AG04449 (cell line): Measurements from ENCODE around the gene ERC2.

Experiments
- CTCF ChIA-PET: fragments of 350-600 bp; formaldehyde crosslinking; extraction: SDS; loops from one replicate; lab custom pipeline; 2021; ENCODE audit warnings: antibody characterized with exemption; lab: Yijun Ruan, JAX
- POLR2A ChIA-PET: fragments of 400-600, 350-600 bp; formaldehyde crosslinking; extraction: SDS; loops from one replicate; lab custom pipeline; 2020; ENCODE audit warnings: antibody characterized with exemption, inconsistent platforms; lab: Yijun Ruan, JAX
- DNase-seq: peaks from one replicate; pipeline ENCODE4 v3.0.0-alpha.2; 2010; ENCODE audit warnings: low read depth, low spot score
- H3K4me3 ChIP-seq: 2 replicates; pipeline ENCODE4 v1.5.1; 2011; ENCODE audit warnings: low read depth, mild to moderate bottlenecking, control low read depth, low read length
- CTCF ChIP-seq: IDR thresholded peaks from one replicate; pipeline ENCODE4 v1.5.1; 2011; ENCODE audit warnings: mild to moderate bottlenecking, moderate library complexity, low read length, control low read depth, inconsistent platforms; ENCODE audit not compliant: insufficient read depth; ENCODE audit errors: missing control alignments

ERC2 gene

GRCh38 chr3:56291244-56291680, 177.0 kb downstream of the ERC2 start:
- TF ChIP-seq CTCF, result no peak
- POLR2A ChIA-PET, result no interaction called here
- CTCF ChIA-PET, result no interaction called here
- no peak for DNase-seq
- H3K4me3 ChIP-seq, result no peak overlapping the region

GRCh38 chr3:56290374-56290773, 177.9 kb downstream of the ERC2 start:
- ChIA-PET POLR2A (no interaction called here), CTCF (no interaction called here)
- no peak overlapping the region for H3K4me3 ChIP-seq
- TF ChIP-seq CTCF, result no peak
- DNase-seq, result no peak

- POLR2A ChIA-PET, result no interaction called here
- no peak overlapping the region for H3K4me3 ChIP-seq
- CTCF ChIA-PET, result no interaction called here
- DNase-seq, result no peak
- TF ChIP-seq CTCF, result no peak
Measured at GRCh38 chr3:56288258-56288657, 180.0 kb downstream of the ERC2 start.

- no peak for DNase-seq
- CTCF ChIA-PET, result no interaction called here
- POLR2A ChIA-PET, result no interaction called here
- no peak for TF ChIP-seq CTCF
- H3K4me3 ChIP-seq, result no peak overlapping the region
Measured at GRCh38 chr3:56282341-56282740, 185.9 kb downstream of the ERC2 start.

- no peak for DNase-seq
- CTCF ChIA-PET, result interaction anchor here (1.0 kb wide), 1 partner anchor 22 kb away, joined by 4 read pairs; no protein-coding TSS in a partner anchor
- TF ChIP-seq CTCF, result no peak
- POLR2A ChIA-PET, result no interaction called here
- no peak overlapping the region for H3K4me3 ChIP-seq
Measured at GRCh38 chr3:56277236-56277635, 191.0 kb downstream of the ERC2 start.

- TF ChIP-seq CTCF, result no peak
- POLR2A ChIA-PET, result no interaction called here
- H3K4me3 ChIP-seq, result no peak overlapping the region
- CTCF ChIA-PET, result no interaction called here
- DNase-seq, result no peak
Measured at GRCh38 chr3:56275120-56275519, 193.1 kb downstream of the ERC2 start.
